Neuron (in vitro differentiated cells): ENCODE results near the gene CASTOR2.
"Not testable (repeated sequence)": the region's sequence is repeated elsewhere in the genome, so short reads cannot be mapped to it uniquely, and the experiment has no call there.

Source experiments
- H2AFZ ChIP-seq: one replicate; pipeline ENCODE4 v1.6.1; 2013; ENCODE audit warnings: low read depth, mild to moderate bottlenecking, inconsistent platforms, low read length, moderate library complexity
- H3K27me3 ChIP-seq: one replicate; pipeline ENCODE4 v1.6.1; 2013; ENCODE audit warnings: low read length; ENCODE audit not compliant: insufficient read depth
- H3K36me3 ChIP-seq: one replicate; pipeline ENCODE4 v1.6.1; 2013; ENCODE audit warnings: low read length; ENCODE audit not compliant: insufficient read depth
- H3K4me1 ChIP-seq: one replicate; pipeline ENCODE4 v1.6.1; 2013; ENCODE audit warnings: low read length; ENCODE audit not compliant: insufficient read depth
- H3K4me3 ChIP-seq: 2 replicates; pipeline ENCODE4 v1.5.1; 2013; ENCODE audit warnings: mild to moderate bottlenecking, low read length, moderate library complexity
- H3K9me3 ChIP-seq: one replicate; pipeline ENCODE4 v1.6.1; 2013; ENCODE audit warnings: low read length

CASTOR2 gene

DNA sequence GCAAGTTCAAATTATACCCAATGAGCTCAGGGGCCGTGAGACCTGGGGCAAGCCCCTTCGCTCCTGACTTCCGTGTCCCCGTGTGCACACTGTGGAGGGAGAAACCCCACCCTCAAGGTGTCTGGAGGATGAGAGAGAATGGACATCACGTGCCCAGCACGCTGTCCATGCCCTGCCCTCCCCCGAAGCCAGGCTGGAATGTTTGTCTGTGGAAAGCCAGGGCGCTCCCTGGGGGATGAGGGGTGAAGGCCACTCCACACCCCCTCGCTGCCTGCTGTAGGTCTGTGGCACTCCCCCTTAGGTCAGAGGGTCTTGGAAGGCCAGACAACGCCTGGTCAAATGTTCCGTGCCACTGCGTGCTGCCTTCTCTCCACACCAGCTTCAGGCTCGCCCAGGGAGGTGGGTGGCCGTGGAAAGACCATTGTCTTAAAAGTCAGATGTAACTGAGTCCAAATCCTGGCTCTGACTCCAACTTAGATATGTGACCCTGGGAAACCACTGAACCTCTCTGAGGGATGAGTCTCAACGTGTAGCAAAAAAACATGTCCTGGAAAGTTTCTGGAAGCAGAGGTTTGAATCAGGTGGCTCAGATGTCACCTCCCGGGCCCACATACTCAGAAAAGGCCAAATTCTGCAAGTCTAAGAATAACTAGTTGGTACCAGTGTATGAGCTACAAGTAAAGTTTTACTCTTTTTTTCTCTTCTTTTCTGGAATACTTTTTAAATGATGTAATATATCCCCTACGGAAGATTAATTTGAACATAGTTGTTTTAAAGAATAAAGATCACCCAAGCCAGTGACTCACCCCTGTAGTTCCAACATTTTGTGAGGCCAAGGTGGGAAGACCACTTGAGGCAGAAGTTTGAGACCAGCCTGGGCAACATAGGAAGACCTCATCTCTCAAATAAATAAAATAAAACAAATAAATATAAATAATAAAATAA, 84.2 kb downstream of the CASTOR2 start:
- Histone ChIP-seq H3K4me3 (no peak overlapping the region), H3K36me3 (peaks cover 56% of the 10 kb centered on the region), H3K4me1 (no peaks in the 10 kb centered on the region), H3K9me3 (no peaks in the 10 kb centered on the region), H3K27me3 (no peaks in the 10 kb centered on the region), H2AFZ (no peak overlapping the region)

GRCh38 chr7:75049817-75050216, 85.3 kb downstream of the CASTOR2 start:
- Histone ChIP-seq H2AFZ (no peak overlapping the region), H3K9me3 (no peaks in the 10 kb centered on the region), H3K36me3 (peaks cover 62% of the 10 kb centered on the region), H3K27me3 (no peaks in the 10 kb centered on the region), H3K4me3 (no peak overlapping the region), H3K4me1 (no peaks in the 10 kb centered on the region)

- H3K27me3 ChIP-seq = no peaks in the 10 kb centered on the region
- H3K4me1 ChIP-seq = no peaks in the 10 kb centered on the region
- no peaks in the 10 kb centered on the region for H3K9me3 ChIP-seq
- no peak overlapping the region for H2AFZ ChIP-seq
- no peak overlapping the region for H3K4me3 ChIP-seq
- peaks cover 66% of the 10 kb centered on the region for H3K36me3 ChIP-seq
Observed at GRCh38 chr7:75050501-75050900, 86.0 kb downstream of the CASTOR2 start.

- H3K36me3 ChIP-seq = peaks cover 75% of the 10 kb centered on the region
Observed at GRCh38 chr7:75054744-75055143, 90.2 kb downstream of the CASTOR2 start.

DNA sequence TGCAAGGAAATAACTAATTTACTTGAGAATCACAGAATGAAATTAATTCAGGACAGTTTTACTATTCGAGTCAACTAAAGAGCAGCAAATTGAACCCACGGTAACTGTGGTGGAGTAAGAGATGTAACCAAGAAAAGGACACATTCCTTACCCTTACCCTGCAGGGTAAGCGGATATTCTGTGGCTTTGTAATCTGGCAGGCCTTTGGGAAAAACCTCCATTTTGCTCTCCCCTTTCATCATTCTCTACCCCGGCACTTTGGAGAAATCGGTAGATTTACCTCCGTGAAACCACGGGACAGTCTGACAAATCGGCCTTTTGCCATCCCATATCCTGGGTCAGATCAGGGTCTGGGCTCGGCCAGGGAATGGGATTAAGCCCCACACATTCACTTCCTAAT, 90.7 kb downstream of the CASTOR2 start:
- Histone ChIP-seq H3K4me3 (no peak overlapping the region), H2AFZ (no peak overlapping the region), H3K9me3 (no peaks in the 10 kb centered on the region), H3K4me1 (no peaks in the 10 kb centered on the region), H3K27me3 (no peaks in the 10 kb centered on the region), H3K36me3 (peaks cover 77% of the 10 kb centered on the region)

More at GRCh38 chr7:75054744-75055143, 90.2 kb downstream of the CASTOR2 start:
- Histone ChIP-seq H3K4me1 (no peaks in the 10 kb centered on the region), H3K9me3 (no peaks in the 10 kb centered on the region), H3K4me3 (no peak overlapping the region), H3K27me3 (no peaks in the 10 kb centered on the region), H2AFZ (no peak overlapping the region)

DNA sequence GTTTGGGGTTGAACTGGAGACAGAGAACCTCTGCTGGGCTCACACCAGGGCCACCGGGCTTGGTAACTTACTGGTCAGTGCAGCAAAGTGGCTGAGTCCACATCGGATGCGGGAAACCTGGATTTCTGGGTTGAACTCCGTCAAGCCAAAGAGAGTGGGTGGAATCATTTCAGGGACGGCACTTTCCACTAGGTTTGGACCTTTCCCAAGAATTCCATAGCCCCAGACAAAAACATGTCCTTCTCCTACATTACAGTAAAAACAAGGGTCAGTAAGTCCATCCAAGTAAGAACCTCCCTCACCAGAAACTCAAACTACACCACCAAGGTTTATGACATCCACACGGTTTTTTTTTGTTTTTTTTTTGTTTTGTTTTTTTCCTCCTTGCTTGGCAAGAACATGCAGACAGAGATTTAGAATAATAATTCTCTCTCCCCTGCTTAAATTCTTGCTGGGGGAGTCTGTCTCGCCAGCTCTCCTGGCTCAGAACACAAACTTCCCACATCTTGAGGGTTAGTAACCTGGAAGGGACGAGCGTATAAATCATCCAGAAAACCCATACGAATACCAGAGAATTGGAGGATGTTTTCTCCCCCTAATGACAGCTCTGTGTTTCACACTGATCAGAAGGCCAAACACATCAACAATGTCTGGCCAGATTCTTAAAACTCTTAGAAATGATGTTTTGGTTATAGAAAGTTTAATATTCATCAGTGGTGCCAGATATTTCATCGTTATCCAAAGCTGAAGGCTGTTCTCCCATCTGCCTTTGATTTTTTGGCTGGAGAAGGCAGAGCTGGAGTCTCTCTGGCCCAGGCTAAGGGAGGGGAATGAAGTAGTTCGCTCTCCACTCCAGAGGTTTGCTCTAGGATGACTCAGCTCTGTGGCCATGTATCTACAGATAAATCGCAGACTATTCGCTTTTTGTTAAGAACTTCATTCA, 91.6 kb downstream of the CASTOR2 start:
- Histone ChIP-seq H3K27me3 (no peaks in the 10 kb centered on the region), H3K4me3 (no peak overlapping the region)

DNA sequence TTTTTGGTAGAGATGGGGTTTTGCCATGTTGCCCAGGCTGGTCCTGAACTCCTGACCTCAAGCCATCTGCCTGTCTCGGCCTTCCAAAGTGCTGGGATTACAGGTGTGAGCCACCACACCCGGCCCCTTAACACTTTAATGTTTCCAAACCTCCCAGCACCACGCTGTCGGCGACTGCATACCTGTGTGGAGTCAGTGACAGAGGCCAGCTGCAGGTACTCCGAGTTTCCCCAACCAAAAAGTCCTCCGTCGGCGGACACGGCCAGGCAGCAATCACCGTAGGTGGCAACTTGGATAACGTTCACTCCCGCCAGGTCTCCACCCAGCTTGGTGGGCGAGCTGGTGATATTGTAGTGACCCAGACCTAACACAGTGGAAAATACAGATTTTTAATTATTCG, 93.9 kb downstream of the CASTOR2 start:
- Histone ChIP-seq H3K36me3 (peaks cover 81% of the 10 kb centered on the region), H3K9me3 (no peaks in the 10 kb centered on the region)

More for the DNA sequence above, 91.6 kb downstream of the CASTOR2 start:
- Histone ChIP-seq H3K9me3 (no peaks in the 10 kb centered on the region), H2AFZ (no peak overlapping the region), H3K36me3 (peaks cover 78% of the 10 kb centered on the region), H3K4me1 (no peaks in the 10 kb centered on the region)

GRCh38 chr7:75064291-75064690, 99.8 kb downstream of the CASTOR2 start:
- no peaks in the 10 kb centered on the region for H3K9me3 ChIP-seq
- no peak overlapping the region for H3K4me3 ChIP-seq
- H3K36me3 ChIP-seq = peaks cover 70% of the 10 kb centered on the region
- no peaks in the 10 kb centered on the region for H3K27me3 ChIP-seq
- no peaks in the 10 kb centered on the region for H3K4me1 ChIP-seq
- no peak overlapping the region for H2AFZ ChIP-seq

More for the DNA sequence above, 93.9 kb downstream of the CASTOR2 start:
- H3K4me3 ChIP-seq = no peak overlapping the region
- H3K27me3 ChIP-seq = no peaks in the 10 kb centered on the region
- H2AFZ ChIP-seq = no peak overlapping the region
- H3K4me1 ChIP-seq = no peaks in the 10 kb centered on the region

GRCh38 chr7:75064801-75065200, 100.3 kb downstream of the CASTOR2 start:
- peaks cover 74% of the 10 kb centered on the region for H3K36me3 ChIP-seq
- no peak overlapping the region for H3K4me3 ChIP-seq
- H3K27me3 ChIP-seq = no peaks in the 10 kb centered on the region

GRCh38 chr7:75066521-75066920, 102.0 kb downstream of the CASTOR2 start:
- no peak overlapping the region for H3K4me3 ChIP-seq
- no peaks in the 10 kb centered on the region for H3K27me3 ChIP-seq
- no peaks in the 10 kb centered on the region for H3K9me3 ChIP-seq
- peaks cover 70% of the 10 kb centered on the region for H3K36me3 ChIP-seq
- no peak overlapping the region for H2AFZ ChIP-seq
- no peaks in the 10 kb centered on the region for H3K4me1 ChIP-seq

More at GRCh38 chr7:75064801-75065200, 100.3 kb downstream of the CASTOR2 start:
- no peaks in the 10 kb centered on the region for H3K9me3 ChIP-seq
- no peak overlapping the region for H2AFZ ChIP-seq
- no peaks in the 10 kb centered on the region for H3K4me1 ChIP-seq

GRCh38 chr7:75072981-75073283, 108.4 kb downstream of the CASTOR2 start:
- Histone ChIP-seq H3K36me3 (peaks cover 24% of the 10 kb centered on the region), H3K4me3 (peak overlapping the region; percentile 65), H3K27me3 (no peaks in the 10 kb centered on the region)

GRCh38 chr7:75074262-75074641, 109.7 kb downstream of the CASTOR2 start:
- H3K27me3 ChIP-seq, H3K9me3 ChIP-seq, H3K4me1 ChIP-seq: not testable (repeated sequence)
- Histone ChIP-seq H2AFZ (peak overlapping the region; percentile 75), H3K4me3 (peak overlapping the region; percentile 65), H3K36me3 (peaks cover 17% of the 10 kb centered on the region)

More at GRCh38 chr7:75072981-75073283, 108.4 kb downstream of the CASTOR2 start:
- peak overlapping the region; percentile 59 for H2AFZ ChIP-seq
- peaks cover 6% of the 10 kb centered on the region for H3K4me1 ChIP-seq
- H3K9me3 ChIP-seq = no peaks in the 10 kb centered on the region
